ENCODE results near the gene DPAGT1. TPM values are rescaled to one million over a fixed set of nuclear protein-coding genes. Genes with fewer than 3 reads are reported as not detected.

Gene DPAGT1
- total RNA-seq, 2 experiments from 2014 or later = 31.7 to 83.4 TPM

- no peaks in the 10 kb centered on the region for H3K79me2 ChIP-seq (ENCODE audit: insufficient read depth, low read depth, low read length)
- H3K9me2 ChIP-seq (ENCODE audit: insufficient read depth, low read length) = no peaks in the 10 kb centered on the region
- H3K27ac ChIP-seq (ENCODE audit: low read depth, low read length, poor library complexity, severe bottlenecking) = no peak overlapping the region
- H3K4me2 ChIP-seq (ENCODE audit: low read length) = no peak overlapping the region
- no peak for TF ChIP-seq CTCF (conservative IDR thresholded peaks at IDR 0.05; ENCODE audit: low read length)
- no peak for DNase-seq (ENCODE audit: low spot score)
- POLR2A ChIA-PET = interaction anchor here (0.6 kb wide), 1 partner anchor 9 kb away, joined by 3 read pairs; the partner anchor contains the start of gene HINFP
- peaks cover 11% of the 10 kb centered on the region for H3K4me1 ChIP-seq (ENCODE audit: insufficient read depth, low read length, poor library complexity, severe bottlenecking)
- H3K9me3 ChIP-seq (ENCODE audit: low read length) = no peaks in the 10 kb centered on the region
- peaks cover 37% of the 10 kb centered on the region for H3K36me3 ChIP-seq (ENCODE audit: insufficient read depth, low read length)
- intact Hi-C loops (cut with micrococcal nuclease; ENCODE audit: unreplicated experiment) = no loop called here
- CTCF ChIA-PET (ENCODE audit: unreplicated experiment) = no interaction called here
- H2AFZ ChIP-seq (ENCODE audit: low read length) = no peak overlapping the region
- H4K20me1 ChIP-seq (ENCODE audit: insufficient read depth, low read length) = no peaks in the 10 kb centered on the region
- no TSS peak for BruUV-seq (replicated peaks)
- H3K4me3 ChIP-seq (ENCODE audit: low read depth, low read length, poor library complexity, severe bottlenecking) = no peak overlapping the region
These were observed 29.0 kb upstream of the DPAGT1 start for GRCh38 chr11:119130662-119131061.

GRCh38 chr11:119126675-119127268, 25.1 kb upstream of the DPAGT1 start:
- Histone ChIP-seq H3K27ac (ENCODE audit: low read depth, low read length, poor library complexity, severe bottlenecking) (peak overlapping the region; percentile 32), H3K9me2 (ENCODE audit: insufficient read depth, low read length) (no peaks in the 10 kb centered on the region), H3K4me2 (ENCODE audit: low read length) (peak overlapping the region; percentile 52), H3K79me2 (ENCODE audit: insufficient read depth, low read depth, low read length) (peaks cover 8% of the 10 kb centered on the region; the same call in 1 of the 2 replicates), H3K4me1 (ENCODE audit: insufficient read depth, low read length, poor library complexity, severe bottlenecking) (peaks cover 17% of the 10 kb centered on the region), H2AFZ (ENCODE audit: low read length) (no peak overlapping the region), H3K36me3 (ENCODE audit: insufficient read depth, low read length) (peaks cover 22% of the 10 kb centered on the region; the same call in 1 of the 2 replicates), H3K9me3 (ENCODE audit: low read length) (no peaks in the 10 kb centered on the region), H3K4me3 (ENCODE audit: low read depth, low read length, poor library complexity, severe bottlenecking) (peak overlapping the region; percentile 7), H4K20me1 (ENCODE audit: insufficient read depth, low read length) (no peaks in the 10 kb centered on the region)
- CTCF ChIA-PET (ENCODE audit: unreplicated experiment) = interaction anchor here (0.5 kb wide), 1 partner anchor 26 kb away, joined by 3 read pairs; no protein-coding TSS in a partner anchor
- POLR2A ChIA-PET = interaction anchor here (0.7 to 1.1 kb wide), 3 partner anchors 8 to 122 kb away, joined by 4 to 11 read pairs (median 7); no protein-coding TSS in a partner anchor
- BruUV-seq (replicated peaks) = no TSS peak
- TF ChIP-seq EZH2phosphoT487 (IDR thresholded peaks at IDR 0.05; ENCODE audit: borderline replicate concordance, low read depth, low read length) (no peak), CTCF (conservative IDR thresholded peaks at IDR 0.05; ENCODE audit: low read length) (no peak)
- intact Hi-C loops (cut with micrococcal nuclease; ENCODE audit: unreplicated experiment) = no loop called here
- DNase-seq (ENCODE audit: low spot score) = peak; percentile 53

- peaks cover 20% of the 10 kb centered on the region for H3K4me1 ChIP-seq (ENCODE audit: insufficient read depth, low read length, poor library complexity, severe bottlenecking)
- no peaks in the 10 kb centered on the region for H3K9me2 ChIP-seq (ENCODE audit: insufficient read depth, low read length)
- no peak overlapping the region for H3K4me2 ChIP-seq (ENCODE audit: low read length)
- peaks cover 14% of the 10 kb centered on the region; the same call in 1 of the 2 replicates for H3K36me3 ChIP-seq (ENCODE audit: insufficient read depth, low read length)
- TF ChIP-seq CTCF (conservative IDR thresholded peaks at IDR 0.05; ENCODE audit: low read length) (no peak), EZH2phosphoT487 (IDR thresholded peaks at IDR 0.05; ENCODE audit: borderline replicate concordance, low read depth, low read length) (no peak)
- no peak for DNase-seq (ENCODE audit: low spot score)
- H3K79me2 ChIP-seq (ENCODE audit: insufficient read depth, low read depth, low read length) = peaks cover 9% of the 10 kb centered on the region; the same call in 1 of the 2 replicates
- H2AFZ ChIP-seq (ENCODE audit: low read length) = no peak overlapping the region
- ChIA-PET CTCF (ENCODE audit: unreplicated experiment) (no interaction called here), POLR2A (interaction anchor here (1.0 to 1.1 kb wide), 2 partner anchors 9 to 123 kb away, joined by 4 to 11 read pairs; no protein-coding TSS in a partner anchor)
- intact Hi-C loops (cut with micrococcal nuclease; ENCODE audit: unreplicated experiment) = no loop called here
- no peak overlapping the region for H3K4me3 ChIP-seq (ENCODE audit: low read depth, low read length, poor library complexity, severe bottlenecking)
- BruUV-seq (replicated peaks) = no TSS peak
- no peak overlapping the region for H3K27ac ChIP-seq (ENCODE audit: low read depth, low read length, poor library complexity, severe bottlenecking)
- H4K20me1 ChIP-seq (ENCODE audit: insufficient read depth, low read length) = no peaks in the 10 kb centered on the region
- no peaks in the 10 kb centered on the region for H3K9me3 ChIP-seq (ENCODE audit: low read length)
These were observed 24.2 kb upstream of the DPAGT1 start for GRCh38 chr11:119125821-119126220.
